Stimulated activated CD8-positive, alpha-beta memory T cell treated with anti-CD3 and anti-CD28 coated beads, Interleukin-15, amount 100 ng/mL, for 48 hours (primary cell): ENCODE results near the gene VPS16.
"Not testable (repeated sequence)": the region's sequence is repeated elsewhere in the genome, so short reads cannot be mapped to it uniquely, and the experiment has no call there.

ENCODE experiments used
- DNase-seq, 2 donors: peaks; one replicate each; pipeline ENCODE4 v3.0.0-alpha.2; 2020; ENCODE audit warnings: low read depth in 2 of 2

The VPS16 gene

DNA sequence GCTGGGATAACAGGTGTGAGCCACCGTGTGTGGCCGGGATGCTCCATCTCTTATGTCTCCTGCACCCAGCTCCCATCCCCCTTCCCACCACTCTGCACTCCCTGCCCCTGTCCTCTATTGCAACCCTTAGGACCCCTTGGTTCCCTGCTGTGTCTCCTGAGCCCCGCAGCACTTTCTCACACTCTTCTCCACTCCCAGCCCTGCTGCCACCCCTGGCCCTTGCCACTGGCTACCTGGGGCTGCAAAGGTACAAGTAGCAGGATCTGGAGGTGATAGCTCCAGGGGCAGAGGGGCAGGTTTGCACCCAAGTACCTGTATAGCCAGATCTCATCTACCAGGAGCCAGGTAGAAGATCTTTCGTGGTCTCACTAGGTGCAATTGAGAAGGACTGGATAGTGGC is 33.5 kb upstream of the VPS16 start:
- DNase-seq: no peak

DNA sequence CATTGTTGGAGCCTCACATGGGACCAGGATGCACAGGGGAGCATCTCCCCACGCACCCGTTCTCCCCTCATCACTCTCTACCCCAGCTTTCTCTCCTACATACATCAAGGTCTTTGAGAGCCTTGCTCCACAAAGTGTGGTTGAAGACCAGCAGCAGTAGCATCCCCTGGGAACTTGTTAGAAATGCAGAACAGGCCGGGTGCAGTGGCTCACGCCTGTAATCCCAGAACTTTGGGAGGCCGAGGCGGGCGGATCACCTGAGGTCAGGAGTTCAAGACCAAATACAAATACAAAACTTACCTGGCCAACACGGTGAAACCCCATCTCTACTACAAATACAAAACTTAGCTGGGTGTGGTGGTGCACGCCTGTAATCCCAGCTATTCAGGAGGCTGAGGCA is 32.6 kb upstream of the VPS16 start:
- not testable (repeated sequence) for DNase-seq

DNA sequence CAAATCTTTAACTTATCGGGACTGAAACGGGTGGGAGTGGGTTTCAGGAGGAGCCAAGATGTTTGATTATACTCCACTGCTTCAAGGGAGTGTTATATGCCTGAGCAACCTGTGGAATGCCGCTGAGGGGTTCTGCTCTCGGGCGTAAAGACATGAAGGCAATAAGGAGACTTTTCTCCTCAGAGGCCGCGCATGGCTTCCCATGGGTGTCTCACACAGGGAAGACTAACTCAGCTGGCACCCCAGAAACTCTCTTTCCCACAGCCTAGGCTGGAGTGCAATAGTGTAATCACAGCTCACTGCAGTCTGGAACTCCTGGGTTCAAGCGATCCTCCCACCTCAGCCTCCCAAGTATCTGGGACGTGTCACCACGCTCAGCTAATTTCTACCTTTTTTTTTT is 30.9 kb upstream of the VPS16 start:
- DNase-seq: no peak

DNA sequence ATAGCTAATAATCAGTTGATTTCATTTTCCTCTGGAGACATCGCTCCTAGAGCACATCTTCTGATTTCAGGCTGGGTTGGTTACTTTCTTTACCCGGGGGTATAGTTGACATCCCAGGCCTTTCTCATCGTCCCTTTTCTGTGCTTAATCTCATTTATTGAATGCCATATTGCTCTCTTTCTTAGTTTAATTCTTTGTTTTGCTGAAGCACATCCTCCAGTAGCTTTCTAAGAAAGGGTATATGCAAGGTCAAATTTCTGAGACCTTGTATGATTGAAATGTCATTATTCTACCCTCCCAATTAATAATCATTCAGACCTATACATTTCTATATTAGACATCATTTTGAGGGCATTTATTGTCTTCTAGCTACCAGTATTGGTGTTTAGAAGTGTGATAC is 28.4 kb upstream of the VPS16 start:
- no peak for DNase-seq

DNA sequence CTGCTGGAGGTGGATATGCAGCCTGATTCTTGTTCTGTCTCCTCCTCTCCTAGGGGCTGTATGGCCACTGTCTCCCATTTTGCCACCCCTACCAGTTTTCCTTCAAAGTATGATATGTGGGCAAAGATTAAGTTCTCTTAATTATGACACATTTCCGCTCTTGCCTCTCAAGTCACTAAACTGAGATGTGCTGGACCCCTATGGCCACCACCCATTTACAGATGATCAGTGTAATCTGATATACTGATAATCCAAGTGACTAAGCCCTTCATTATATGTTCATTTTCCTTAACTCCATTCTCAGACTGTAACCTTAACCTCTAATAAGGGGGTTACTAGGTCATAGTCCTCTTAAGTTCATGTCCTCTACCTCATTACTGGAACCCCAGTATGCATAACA is 26.5 kb upstream of the VPS16 start:
- no peak for DNase-seq

DNA sequence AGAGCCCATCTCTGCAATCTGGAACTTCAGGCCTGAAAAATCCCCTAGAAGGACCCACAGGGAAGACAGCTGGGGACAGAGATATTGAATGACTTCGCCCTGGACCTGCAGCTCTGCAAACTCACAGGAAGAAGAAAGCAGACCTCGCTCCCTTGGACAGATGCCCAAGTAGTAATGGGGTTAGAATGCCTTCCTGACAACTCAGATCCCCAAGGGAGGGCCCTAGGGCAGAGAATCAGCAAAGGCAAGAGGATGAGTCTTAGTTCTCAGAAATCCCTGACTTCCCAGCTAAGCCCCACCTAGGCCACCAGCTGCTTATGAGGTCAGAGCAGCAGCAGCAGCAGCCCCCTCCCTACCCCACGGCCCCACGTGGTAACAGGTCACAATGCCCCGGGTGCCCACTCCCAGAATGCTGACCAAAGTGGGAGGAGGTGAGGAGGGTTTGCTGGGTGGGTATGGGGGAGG is 25.9 kb upstream of the VPS16 start, which contains the start of gene C20orf141:
TSS of gene C20orf141 (plus strand) at position 401 of the 465 bp plus-strand sequence. CDS start 198 bp downstream, outside the sequence.
- DNase-seq: no peak

DNA sequence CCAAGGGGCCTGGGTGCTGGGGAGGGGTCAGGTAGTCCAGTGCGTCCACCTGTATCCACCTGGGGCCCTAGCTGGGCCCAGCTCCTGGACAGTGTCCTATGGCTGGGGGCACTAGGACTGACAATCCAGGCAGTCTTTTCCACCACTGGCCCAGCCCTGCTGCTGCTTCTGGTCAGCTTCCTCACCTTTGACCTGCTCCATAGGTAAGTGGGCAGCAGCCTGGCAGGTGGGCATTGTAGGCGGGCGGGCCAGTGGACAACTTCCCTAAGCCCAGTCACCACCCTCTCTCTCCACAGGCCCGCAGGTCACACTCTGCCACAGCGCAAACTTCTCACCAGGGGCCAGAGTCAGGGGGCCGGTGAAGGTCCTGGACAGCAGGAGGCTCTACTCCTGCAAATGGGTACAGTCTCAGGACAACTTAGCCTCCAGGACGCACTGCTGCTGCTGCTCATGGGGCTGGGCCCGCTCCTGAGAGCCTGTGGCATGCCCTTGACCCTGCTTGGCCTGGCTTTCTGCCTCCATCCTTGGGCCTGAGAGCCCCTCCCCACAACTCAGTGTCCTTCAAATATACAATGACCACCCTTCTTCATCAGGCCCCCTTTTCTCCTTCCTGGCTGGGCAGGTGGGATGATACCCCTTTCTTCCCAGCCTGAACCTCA is 25.2 kb upstream of the VPS16 start:
- DNase-seq: no peak

DNA sequence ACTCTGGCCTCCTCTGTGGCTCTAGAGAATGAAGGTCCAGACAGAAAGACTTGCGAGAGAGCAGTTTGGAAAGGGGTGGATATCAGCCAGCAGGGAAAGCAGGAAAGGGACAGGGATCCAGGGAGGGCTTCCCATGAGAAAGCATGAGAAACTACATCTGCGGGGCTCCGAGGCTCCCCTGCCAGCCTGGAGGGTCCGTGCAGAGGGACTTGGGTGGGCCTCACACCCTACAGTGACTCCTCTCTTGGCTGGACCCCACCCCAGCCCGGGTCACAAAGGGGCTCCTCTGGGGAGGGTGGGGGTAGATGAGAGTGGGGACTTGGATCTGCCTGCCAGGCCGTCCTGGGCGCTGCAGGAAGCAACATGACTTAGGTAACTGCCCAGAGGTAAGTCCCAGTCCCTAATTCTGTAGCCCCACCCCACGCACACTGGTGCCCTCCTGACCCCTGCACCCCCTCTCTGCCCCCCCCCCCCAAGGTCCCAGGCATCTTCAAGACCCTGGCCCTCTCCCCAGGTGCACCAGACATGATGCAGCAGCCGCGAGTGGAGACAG is 24.4 kb upstream of the VPS16 start, which contains the start of gene TMEM239:
TSS of gene TMEM239 (plus strand) at position 335 of the 553 bp plus-strand sequence. CDS start at position 526, 191 bp downstream.
- no peak for DNase-seq

DNA sequence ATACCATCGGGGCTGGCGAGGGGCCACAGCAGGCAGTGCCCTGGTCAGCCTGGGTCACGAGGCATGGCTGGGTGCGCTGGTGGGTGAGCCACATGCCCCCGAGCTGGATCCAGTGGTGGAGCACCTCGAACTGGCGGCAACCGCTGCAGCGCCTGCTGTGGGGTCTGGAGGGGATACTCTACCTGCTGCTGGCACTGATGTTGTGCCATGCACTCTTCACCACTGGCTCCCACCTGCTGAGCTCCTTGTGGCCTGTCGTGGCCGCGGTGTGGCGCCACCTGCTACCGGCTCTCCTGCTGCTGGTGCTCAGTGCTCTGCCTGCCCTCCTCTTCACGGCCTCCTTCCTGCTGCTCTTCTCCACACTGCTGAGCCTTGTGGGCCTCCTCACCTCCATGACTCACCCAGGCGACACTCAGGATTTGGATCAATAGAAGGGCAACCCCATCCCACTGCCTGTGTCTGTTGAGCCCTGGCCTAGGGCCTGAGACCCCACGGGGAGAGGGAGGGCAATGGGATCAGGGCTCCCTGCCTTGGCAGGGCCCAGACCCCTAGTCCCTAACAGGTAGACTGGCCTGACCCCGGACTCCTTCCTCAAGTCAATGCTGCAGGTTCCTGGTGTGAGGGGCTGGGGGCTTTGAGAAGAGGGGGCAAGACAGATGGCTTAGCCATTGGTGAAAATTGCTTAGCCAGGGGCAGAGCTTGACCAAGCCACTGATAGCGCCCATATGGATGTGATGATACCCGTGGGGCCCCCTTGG is 23.8 kb upstream of the VPS16 start:
- DNase-seq: no peak

DNA sequence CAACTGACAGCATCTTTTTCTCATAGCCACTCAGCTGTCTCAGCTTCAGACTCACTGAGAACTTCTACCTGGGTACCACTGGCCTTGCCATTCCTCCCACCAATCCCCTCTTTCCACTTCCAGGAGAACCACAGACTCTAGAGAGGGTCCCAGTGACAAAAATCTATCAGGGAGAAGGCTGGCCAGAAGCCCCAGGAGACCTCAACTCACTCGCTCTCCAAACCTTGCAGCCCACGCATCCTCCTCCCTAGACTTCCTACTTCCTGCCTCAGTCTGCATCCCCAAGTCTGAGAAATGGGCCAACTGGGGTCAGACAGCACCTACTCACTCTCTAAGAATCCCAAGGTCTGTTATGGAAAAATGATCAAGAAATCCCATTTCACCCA is 23.2 kb upstream of the VPS16 start:
- no peak for DNase-seq

DNA sequence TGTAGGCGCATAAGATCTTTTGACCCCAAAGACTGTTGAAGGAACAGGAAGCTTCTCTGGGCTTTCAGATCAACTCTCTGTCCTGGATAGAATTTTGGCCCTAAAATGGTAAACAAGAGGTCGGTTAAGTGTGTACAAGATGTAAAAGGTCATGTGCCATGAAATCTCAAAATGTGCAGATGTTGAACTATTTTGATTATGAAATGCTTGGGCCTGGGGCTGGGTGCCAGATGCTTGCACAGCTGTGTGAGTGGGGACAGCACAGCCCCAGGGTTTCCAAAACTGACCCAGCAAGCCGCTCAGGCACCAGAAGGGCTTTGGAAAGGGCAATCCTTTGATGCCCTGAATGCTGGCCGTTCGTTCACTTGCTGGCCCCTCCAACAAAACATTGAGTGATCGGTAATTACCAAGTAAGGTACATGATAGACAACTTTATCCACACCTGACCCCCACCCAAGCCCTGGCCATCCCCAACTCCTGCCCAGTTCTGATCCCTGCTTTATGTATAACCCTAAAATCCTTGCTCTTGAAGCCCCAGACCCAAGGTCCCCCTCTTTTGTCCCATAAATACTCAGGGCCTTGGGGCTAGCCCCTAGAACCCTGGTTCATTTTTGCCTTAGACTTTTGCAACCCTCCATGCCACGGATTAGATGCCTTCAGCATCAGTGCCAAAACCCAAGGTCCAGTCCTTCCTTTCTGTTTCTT is 22.5 kb upstream of the VPS16 start:
- DNase-seq: no peak

DNA sequence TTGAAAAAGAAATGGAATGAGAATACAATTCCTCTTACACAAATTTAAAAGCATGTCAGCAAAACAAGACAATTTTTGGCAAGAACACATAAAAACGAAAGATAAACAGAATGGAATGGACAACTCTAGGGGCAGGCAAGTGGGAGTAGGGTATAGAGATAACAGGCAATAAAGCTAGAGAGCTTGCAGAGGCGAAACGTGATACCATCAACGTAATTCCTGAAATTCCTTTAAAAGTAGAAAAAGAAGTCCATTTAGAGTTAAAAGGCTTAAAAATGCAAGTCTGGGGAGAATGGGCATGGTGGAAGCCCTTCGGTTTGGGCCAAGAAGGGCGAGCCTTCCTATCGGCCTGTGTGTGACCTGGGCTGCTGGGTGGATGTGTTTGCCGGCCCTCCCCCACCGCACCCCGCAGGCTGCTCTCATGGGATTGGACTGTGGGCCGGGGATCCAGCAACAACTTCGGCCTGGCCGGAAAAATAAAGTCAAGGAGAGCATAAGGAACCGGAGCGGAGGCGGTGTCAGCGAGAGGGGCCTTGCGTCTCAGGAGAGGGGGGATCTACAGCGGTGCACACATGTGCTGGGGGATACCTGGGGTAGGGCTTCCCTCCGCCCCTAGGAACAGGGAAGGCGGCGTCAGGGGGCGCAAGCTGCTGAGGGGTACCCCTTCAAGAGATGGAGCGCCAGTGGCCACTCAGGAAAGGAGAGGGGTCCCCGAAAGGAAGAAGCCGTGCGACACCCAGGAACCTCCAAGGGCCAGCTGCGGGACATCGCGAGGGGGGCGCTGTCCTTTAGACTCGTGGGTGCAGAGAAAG is 20.3 kb upstream of the VPS16 start:
- no peak for DNase-seq

DNA sequence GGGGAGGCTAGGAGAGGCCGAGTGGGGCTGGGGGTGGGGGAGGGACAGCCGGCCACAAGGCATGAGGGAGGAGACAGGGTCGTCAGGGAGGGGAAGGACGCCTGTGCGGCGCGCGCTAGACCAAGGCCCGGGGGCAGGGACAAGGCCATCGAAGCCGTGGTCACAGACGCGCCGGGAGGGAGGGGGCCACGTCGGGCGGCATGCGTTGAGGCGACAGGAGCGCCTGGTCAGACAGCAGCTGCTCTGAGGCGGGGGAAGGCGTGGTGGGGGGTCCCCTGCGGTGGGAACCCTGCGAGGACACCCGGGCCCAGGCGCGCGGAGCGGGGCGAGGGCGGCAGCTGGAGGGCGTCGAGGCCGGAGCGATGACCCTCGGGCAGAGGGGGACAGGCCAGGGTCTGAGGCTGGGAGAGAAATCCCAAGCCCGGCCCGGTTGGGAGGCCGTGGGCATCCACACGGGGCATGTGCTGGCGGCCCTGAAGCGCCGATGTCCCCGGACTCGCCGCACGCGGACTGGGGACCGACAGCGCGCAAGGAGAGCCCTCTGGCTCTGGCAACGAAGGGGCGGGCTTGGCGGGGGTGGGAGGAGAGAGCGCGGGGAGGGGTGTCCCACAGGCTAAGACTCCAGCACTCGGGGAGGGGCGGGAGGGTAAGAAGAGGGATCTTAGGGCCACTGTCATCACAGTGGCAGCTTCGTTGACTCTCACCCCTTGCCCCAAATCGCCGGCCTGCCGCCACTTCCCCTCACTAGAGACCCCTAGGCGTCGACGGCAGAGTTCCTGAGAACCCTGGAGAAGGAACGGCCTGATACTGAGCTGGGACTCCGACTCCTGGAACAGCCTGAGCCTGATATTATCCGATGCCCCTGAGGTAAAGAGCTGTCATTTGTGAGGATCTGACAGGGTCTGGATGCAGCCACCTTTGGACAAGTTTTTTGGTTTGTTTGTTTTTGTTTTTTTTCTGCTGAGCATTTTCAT is 19.4 kb upstream of the VPS16 start:
- DNase-seq: no peak

DNA sequence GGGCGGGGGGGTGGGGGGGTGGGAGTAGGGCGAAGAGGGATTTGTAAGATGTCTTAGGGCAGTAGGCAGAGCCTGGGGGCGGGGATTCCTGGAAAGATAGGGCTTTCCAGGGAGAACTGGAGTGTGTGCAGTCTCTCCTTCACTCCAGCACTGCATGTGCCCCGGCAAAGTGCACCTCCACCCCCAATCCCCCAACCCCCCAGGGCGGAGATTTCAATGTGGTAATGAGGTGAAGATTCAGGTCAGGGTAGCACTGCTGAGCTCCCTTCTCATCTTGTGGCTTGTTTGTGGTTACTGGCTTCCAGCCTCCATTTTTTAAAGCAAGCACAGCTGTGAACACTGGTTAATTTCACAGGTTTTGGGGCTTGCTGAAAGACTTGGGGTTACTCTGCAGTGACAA is 18.5 kb upstream of the VPS16 start:
- no peak for DNase-seq

DNA sequence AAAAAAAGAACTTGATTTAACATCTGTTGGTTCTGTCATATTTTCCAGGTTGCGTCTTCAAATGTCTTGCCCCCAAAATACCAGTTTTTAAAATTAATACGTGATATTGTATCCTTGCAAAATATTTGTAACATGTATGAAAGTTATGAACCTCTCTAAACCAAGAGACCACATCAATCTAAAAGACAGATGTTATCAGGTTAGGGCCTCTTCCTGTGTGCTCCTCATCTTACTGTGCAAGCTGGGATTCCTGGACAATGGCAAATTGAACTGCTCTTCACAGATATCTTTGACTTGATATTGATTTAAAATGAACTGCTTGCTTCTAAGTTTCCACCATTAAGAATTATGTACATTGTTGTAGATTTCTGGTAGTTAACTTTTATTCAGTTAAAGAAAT is 14.8 kb upstream of the VPS16 start:
- DNase-seq: no peak

DNA sequence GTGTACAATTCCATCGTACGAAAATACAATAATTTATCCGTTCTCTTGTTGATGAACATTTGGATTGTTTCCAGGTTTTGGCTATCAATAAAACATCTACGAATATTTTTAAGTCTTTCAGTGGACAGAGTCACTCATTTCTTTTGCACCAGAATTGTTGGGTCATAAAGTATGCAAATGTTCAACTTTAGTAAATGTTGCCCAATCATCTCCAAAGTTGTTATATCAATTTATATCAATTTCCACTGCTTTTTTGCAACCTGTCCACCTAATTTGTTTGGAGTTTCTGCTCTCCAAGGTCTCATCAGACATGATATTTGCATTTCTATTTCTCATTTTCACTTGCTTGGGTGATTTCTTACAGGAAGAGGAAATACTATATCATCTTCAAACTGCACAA is 13.9 kb upstream of the VPS16 start:
- DNase-seq: no peak

DNA sequence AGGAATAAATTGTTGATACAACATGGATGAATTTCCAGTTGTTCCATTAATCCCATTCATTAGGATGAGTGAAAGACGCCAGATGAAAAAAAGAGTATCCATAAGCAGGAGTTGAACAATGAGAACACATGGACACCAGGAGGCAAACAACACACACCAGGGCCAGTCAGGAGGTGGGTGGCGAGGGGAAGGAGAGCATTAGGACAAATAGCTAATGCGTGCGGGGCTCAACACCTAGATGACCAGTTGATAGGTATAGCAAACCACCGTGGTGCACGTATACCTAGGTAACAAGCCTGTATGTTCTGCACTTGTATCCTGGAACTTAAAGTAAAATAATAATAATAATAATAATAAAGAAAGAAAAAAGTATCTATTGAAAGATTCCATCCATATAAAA is 11.2 kb upstream of the VPS16 start:
- DNase-seq: no peak

DNA sequence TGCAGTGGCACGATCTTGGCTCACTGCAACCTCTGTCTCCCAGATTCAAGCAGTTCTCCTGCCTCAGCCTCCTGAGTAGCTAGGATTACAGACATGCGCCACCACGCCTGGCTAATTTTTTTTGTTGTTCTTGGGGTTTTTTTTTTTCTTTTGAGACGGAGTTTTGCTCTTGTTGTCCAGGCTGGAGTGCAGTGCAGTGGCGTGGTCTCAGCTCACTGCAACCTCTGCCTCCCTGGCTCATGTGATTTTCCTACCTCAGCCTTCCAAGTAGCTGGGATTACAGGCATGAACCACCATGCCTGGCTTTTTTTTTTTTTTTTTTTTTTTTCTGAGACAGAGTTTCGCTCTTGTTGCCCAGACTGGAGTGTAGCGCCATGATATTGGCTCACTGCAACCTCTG is 9.3 kb upstream of the VPS16 start:
- DNase-seq: not testable (repeated sequence)

DNA sequence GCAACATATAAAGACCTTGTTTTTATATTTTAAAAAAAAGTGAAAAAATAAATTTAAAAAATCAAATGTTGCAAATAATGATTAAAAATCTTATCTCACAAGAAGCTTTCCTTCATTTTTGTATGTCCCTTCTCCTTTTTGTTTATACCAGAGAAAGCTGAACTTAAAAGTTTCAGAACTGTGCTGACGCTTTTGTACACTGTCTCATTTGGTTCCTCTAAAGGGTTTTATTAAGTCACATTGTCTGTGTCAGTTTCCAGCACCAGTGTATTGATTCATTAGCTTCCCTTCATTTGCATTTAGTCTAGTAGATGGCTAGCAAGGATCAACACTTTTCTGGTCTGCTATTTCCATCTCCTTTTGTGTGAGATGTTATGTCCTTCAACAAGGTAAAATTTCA is 6.8 kb upstream of the VPS16 start:
- no peak for DNase-seq

DNA sequence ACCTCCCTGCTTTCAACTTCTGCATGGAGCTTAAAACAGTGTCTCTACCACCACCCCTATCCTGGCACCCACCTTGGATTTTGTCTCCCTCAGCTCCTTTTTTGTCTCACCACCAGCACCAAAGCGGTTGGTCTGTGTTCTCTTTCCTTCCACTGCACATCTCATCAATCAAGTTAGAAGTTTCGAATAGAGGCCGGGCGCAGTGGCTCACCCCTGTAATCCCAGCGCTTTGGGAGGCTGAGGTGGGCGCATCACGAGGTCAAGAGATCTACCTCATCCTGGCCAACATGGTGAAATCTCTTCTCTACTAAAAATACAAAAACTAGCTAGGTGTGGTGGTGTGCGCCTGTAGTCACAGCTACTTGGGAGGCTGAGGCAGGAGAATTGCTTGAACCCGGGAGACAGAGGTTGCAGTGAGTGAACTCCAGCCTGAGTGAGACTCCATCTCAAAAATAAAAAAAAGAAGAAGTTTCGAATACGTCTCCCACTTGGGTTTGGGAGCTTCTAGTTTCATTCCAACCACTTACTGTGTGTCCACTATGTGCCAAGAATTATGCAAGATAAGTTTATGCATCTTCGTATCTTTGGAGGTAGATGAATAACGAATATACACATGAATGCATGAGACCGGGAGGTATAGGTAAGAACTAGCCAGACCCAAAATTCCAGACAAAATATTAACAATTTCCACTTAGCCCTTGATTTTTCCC is 6.0 kb upstream of the VPS16 start:
- DNase-seq: no peak
